A549 (cell line): ENCODE measurements around the gene KLC3. TPM values are rescaled to one million over a fixed set of nuclear protein-coding genes. Genes with fewer than 3 reads are reported as not detected.

Source experiments
- ATAC-seq, 2 experiments: fragments of 200-7000 bp in 1 of 2; fragments of >200 bp in 1 of 2; cut with Nextera tagmentation in 1 of 2; cut with Tn5 transposase in 1 of 2; 3 replicates each; pipeline versions ENCODE4 v1.8.0 to v1.9.1; 2018 to 2020; ENCODE audit warnings: mild to moderate bottlenecking in 1 of 2, moderate library complexity in 1 of 2
- CTCF ChIA-PET: fragments of 300-600 bp; sonication (Branson Sonifier 250); formaldehyde crosslinking; extraction: SDS; loops from one replicate; lab custom pipeline; 2021; ENCODE audit warnings: antibody characterized with exemption, inconsistent platforms; lab: Yijun Ruan, JAX
- POLR2A ChIA-PET: fragments of 350-600 bp; formaldehyde crosslinking; extraction: SDS; loops from one replicate; lab custom pipeline; 2021; ENCODE audit warnings: antibody characterized with exemption, inconsistent platforms; lab: Yijun Ruan, JAX
- DNase-seq, 2 experiments: peaks; one replicate each; pipeline versions ENCODE4 v3.0.0 to v3.0.0-alpha.2; 2011 to 2016; ENCODE audit warnings: low read depth in 1 of 2, low spot score in 1 of 2
- FAIRE-seq: peaks from 2 replicates; lab custom pipeline; 2011; peaks lifted over from hg19 to GRCh38; lab: Jason Lieb, UNC
- H3K27ac ChIP-seq, 2 experiments: fragments of >200 bp; sonication (Bioruptor Twin); formaldehyde crosslinking; 3 replicates each; pipeline ENCODE4 v1.5.1; 2016 to 2017
- H3K4me1 ChIP-seq: fragments of >200 bp; sonication (Bioruptor Twin); formaldehyde crosslinking; 3 replicates; pipeline ENCODE4 v1.6.1; 2016
- H3K4me2 ChIP-seq: fragments of >200 bp; sonication (Bioruptor Twin); formaldehyde crosslinking; 3 replicates; pipeline ENCODE4 v1.6.1; 2016
- H3K4me3 ChIP-seq: fragments of >200 bp; sonication (Bioruptor Twin); formaldehyde crosslinking; 3 replicates; pipeline ENCODE4 v1.5.1; 2016
- H3K9me3 ChIP-seq: fragments of >200 bp; sonication (Bioruptor Twin); formaldehyde crosslinking; 3 replicates; pipeline ENCODE4 v1.6.1; 2016
- BHLHE40 ChIP-seq: IDR thresholded peaks from 2 replicates; pipeline ENCODE4 v1.6.1; 2012; ENCODE audit warnings: low read depth, low read length, inconsistent platforms
- CBX2 ChIP-seq: fragments of 200-600 bp; sonication (generic); IDR thresholded peaks from 2 replicates; pipeline ENCODE4 v1.6.1; 2016; ENCODE audit warnings: low read depth, mild to moderate bottlenecking, borderline replicate concordance
- CHD2 ChIP-seq: fragments of 150-350 bp; IDR thresholded peaks from 2 replicates; pipeline ENCODE4 v1.6.1; 2014; ENCODE audit warnings: low read length; ENCODE audit not compliant: partially characterized antibody
- CHD4 ChIP-seq: fragments of 200-600 bp; sonication (generic); IDR thresholded peaks from 2 replicates; pipeline ENCODE4 v1.6.1; 2016; ENCODE audit warnings: antibody characterized with exemption, mild to moderate bottlenecking, borderline replicate concordance
- EHF ChIP-seq: fragments of 250-450 bp; sonication (Bioruptor Pico); IDR thresholded peaks from 2 replicates; pipeline ENCODE4 v1.5.0; 2020; ENCODE audit warnings: mild to moderate bottlenecking
- ESRRA ChIP-seq: fragments of 150-350 bp; IDR thresholded peaks from 2 replicates; pipeline ENCODE4 v1.6.1; 2014; ENCODE audit warnings: mild to moderate bottlenecking, low read length, borderline replicate concordance
- FOXS1 ChIP-seq: fragments of 250-450 bp; sonication (Bioruptor Pico); IDR thresholded peaks from 2 replicates; pipeline ENCODE4 v1.5.0; 2020; ENCODE audit warnings: mild to moderate bottlenecking, moderate library complexity
- GATA3 ChIP-seq: IDR thresholded peaks from 2 replicates; pipeline ENCODE4 v1.6.1; 2012; ENCODE audit warnings: borderline replicate concordance
- HDAC2 ChIP-seq: fragments of 200-600 bp; sonication (generic); IDR thresholded peaks from 2 replicates; pipeline ENCODE4 v1.6.1; 2016
- HEYL ChIP-seq: fragments of 250-450 bp; sonication (Bioruptor Pico); IDR thresholded peaks from 2 replicates; pipeline ENCODE4 v1.8.0; 2021; ENCODE audit warnings: mild to moderate bottlenecking, moderate library complexity
- HOXB5 ChIP-seq: fragments of 250-450 bp; sonication (Bioruptor Pico); IDR thresholded peaks from 2 replicates; pipeline ENCODE4 v1.5.0; 2020; ENCODE audit warnings: mild to moderate bottlenecking, moderate library complexity
- JUN ChIP-seq, 2 experiments: fragments of >200 bp; sonication (Bioruptor Twin); formaldehyde crosslinking; IDR thresholded peaks; 2 replicates in 1 of 2; 3 replicates in 1 of 2; pipeline ENCODE4 v1.6.1; 2016 to 2017
- KDM1A ChIP-seq: fragments of 200-600 bp; sonication (generic); IDR thresholded peaks from 2 replicates; pipeline ENCODE4 v1.6.1; 2016; ENCODE audit warnings: low read depth, mild to moderate bottlenecking
- MAFK ChIP-seq: fragments of 450-650 bp; IDR thresholded peaks from 2 replicates; pipeline ENCODE4 v1.6.1; 2014; ENCODE audit not compliant: partially characterized antibody
- MYC ChIP-seq: IDR thresholded peaks from 2 replicates; pipeline ENCODE4 v1.6.1; 2012; ENCODE audit warnings: mild to moderate bottlenecking, inconsistent platforms, low read length, improper control_type of control experiment, borderline replicate concordance
- NFE2L2 ChIP-seq: fragments of 150-350 bp; conservative IDR thresholded peaks from 2 replicates; pipeline ENCODE4 v1.6.1; 2014; ENCODE audit warnings: low read length
- NPAS2 ChIP-seq: fragments of 250-450 bp; sonication (Bioruptor Pico); IDR thresholded peaks from 2 replicates; pipeline ENCODE4 v1.8.0; 2022; ENCODE audit warnings: mild to moderate bottlenecking, moderate library complexity, borderline replicate concordance
- POLR2A ChIP-seq: IDR thresholded peaks from 2 replicates; pipeline ENCODE4 v1.6.1; 2012; ENCODE audit warnings: mild to moderate bottlenecking, low read length
- POLR2AphosphoS2 ChIP-seq: conservative IDR thresholded peaks from 2 replicates; pipeline ENCODE4 v1.6.1; 2012; ENCODE audit warnings: low read length, improper control_type of control experiment, inconsistent platforms
- RAD21 ChIP-seq, 2 experiments: fragments of >200 bp in 1 of 2; sonication (Bioruptor Twin) in 1 of 2; formaldehyde crosslinking in 1 of 2; IDR thresholded peaks in 1 of 2; conservative IDR thresholded peaks in 1 of 2; 2 replicates in 1 of 2; 3 replicates in 1 of 2; pipeline ENCODE4 v1.6.1; 2012 to 2018; ENCODE audit warnings: inconsistent platforms in 1 of 2
- RARB ChIP-seq: fragments of 250-450 bp; sonication (Bioruptor Pico); IDR thresholded peaks from 2 replicates; pipeline ENCODE4 v1.8.0; 2021; ENCODE audit warnings: mild to moderate bottlenecking, moderate library complexity
- RCOR1 ChIP-seq: fragments of 150-350 bp; IDR thresholded peaks from 2 replicates; pipeline ENCODE4 v1.6.1; 2014; ENCODE audit warnings: antibody characterized with exemption, low read length, low read depth
- RFX5 ChIP-seq: fragments of 450-650 bp; IDR thresholded peaks from 2 replicates; pipeline ENCODE4 v1.7.1; 2014; ENCODE audit warnings: antibody characterized with exemption, mild to moderate bottlenecking, moderate library complexity
- TFCP2L1 ChIP-seq: fragments of 250-450 bp; sonication (Bioruptor Pico); IDR thresholded peaks from 2 replicates; pipeline ENCODE4 v1.5.0; 2021; ENCODE audit warnings: mild to moderate bottlenecking
- TP53 ChIP-seq: fragments of 250-450 bp; sonication (Bioruptor Pico); IDR thresholded peaks from 2 replicates; pipeline ENCODE4 v1.5.0; 2021; ENCODE audit warnings: mild to moderate bottlenecking, moderate library complexity
- ZNF302 ChIP-seq: fragments of 250-450 bp; sonication (Bioruptor Pico); IDR thresholded peaks from 2 replicates; pipeline ENCODE4 v1.9.0; 2021; ENCODE audit warnings: inconsistent platforms, mild to moderate bottlenecking, moderate library complexity
- WGBS: methylation state at CpG from one replicate; pipeline ENCODE4 v1.1.6; 2017; ENCODE audit errors: missing lambda C conversion rate; 5-methylcytosine and 5-hydroxymethylcytosine counted together
- polyA plus RNA-seq, 4 experiments: library from polyadenylated mRNA; depleted of rRNA in 3 of 4; stranded (reverse); fragments of >200 nt; fragmentation: RNase III in 1 of 4; extraction: RNeasy Plus Mini Kit Qiagen cat#74134 plus additional on column Dnase treatment in 1 of 4; gene quantifications; 2 replicates in 3 of 4; 3 replicates in 1 of 4; pipeline ENCODE4 v1.2.3, GENCODE V29; 2011 to 2017
- TF ChIP-seq, protein P1 (sequence below): IDR thresholded peaks from 2 replicates; pipeline ENCODE4 v1.6.1; 2012; ENCODE audit warnings: low read depth, borderline replicate concordance
- TF ChIP-seq, protein P2 (sequence below): IDR thresholded peaks from 2 replicates; pipeline ENCODE4 v1.6.1; 2012
- TF ChIP-seq, protein P3 (sequence below): fragments of 250-450 bp; sonication (Bioruptor Pico); IDR thresholded peaks from 2 replicates; pipeline ENCODE4 v1.5.0; 2020; ENCODE audit warnings: low read depth, mild to moderate bottlenecking, moderate library complexity
- TF ChIP-seq, protein P4 (sequence below): fragments of >200 bp; sonication (Bioruptor Twin); formaldehyde crosslinking; IDR thresholded peaks from 2 replicates; pipeline ENCODE4 v1.6.1; 2016
- TF ChIP-seq, protein P5 (sequence below): fragments of 150-350 bp; IDR thresholded peaks from 2 replicates; pipeline ENCODE4 v1.6.1; 2014; ENCODE audit warnings: low read depth, mild to moderate bottlenecking, low read length

The KLC3 gene
- polyA plus RNA-seq, 2 of the 4 experiments (the other 2 are of a cell fraction): 0.26 to 0.49 TPM

DNA sequence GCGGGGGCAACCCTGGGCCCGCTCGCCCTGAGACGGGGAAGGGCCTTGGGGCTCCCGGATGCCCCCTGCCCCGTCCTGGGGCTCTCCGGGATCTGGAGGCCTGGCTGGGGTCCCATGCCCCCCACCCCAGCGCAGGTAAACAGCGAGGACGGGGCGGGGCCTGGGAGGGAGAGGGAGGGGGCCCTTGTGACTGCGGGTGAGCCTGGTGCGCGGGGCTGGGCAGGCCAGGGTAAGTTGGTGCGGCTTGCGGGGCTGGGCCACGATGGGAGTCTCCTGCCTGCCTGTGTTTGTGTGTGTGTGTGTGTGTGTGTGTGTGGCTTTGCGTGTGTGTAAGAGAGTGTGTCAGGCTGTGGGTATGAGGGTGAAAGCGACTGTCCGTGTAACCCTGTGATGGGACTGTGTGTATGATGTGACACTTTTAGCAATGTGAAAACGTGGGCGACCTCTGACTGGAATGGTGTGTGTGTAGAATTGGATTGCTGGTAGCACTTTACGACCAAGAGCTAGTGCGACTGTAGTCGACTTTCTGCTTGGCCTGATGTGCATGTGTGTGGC, 426 bp downstream of the KLC3 start:
- ATAC-seq (no peak; a peak in 1 of 6 replicates), FAIRE-seq (no peak), DNase-seq (no peak)
- ChIA-PET POLR2A (no interaction called here), CTCF (interaction anchor here (1.5 kb wide), 1 partner anchor 28 kb away, joined by 4 read pairs; no protein-coding TSS in a partner anchor)
- Histone ChIP-seq H3K4me2 (peak overlapping the region; percentile 96), H3K27ac (peak overlapping the region; percentile 52 to 81; a peak in 4 of 6 replicates), H3K9me3 (no peaks in the 10 kb centered on the region), H3K4me3 (peak overlapping the region; percentile 59), H3K4me1 (peaks cover 3% of the 10 kb centered on the region; the same call in 2 of the 3 replicates)
- TF ChIP-seq CBX2: no peak
- TF ChIP-seq NFE2L2: no peak
- TF ChIP-seq GATA3: no peak
- no peak for TF ChIP-seq RFX5
- no peak for TF ChIP-seq RCOR1
- TF ChIP-seq HEYL: no peak
- no peak for TF ChIP-seq ESRRA
- no peak for TF ChIP-seq TFCP2L1 (CRISPR knock-in tag)
- TF ChIP-seq, protein P1, sequence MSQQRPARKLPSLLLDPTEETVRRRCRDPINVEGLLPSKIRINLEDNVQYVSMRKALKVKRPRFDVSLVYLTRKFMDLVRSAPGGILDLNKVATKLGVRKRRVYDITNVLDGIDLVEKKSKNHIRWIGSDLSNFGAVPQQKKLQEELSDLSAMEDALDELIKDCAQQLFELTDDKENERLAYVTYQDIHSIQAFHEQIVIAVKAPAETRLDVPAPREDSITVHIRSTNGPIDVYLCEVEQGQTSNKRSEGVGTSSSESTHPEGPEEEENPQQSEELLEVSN: no peak
- TF ChIP-seq CHD2: no peak
- no peak for TF ChIP-seq RAD21 (conservative IDR thresholded peaks at IDR 0.05 in 1 of 2, IDR thresholded peaks at IDR 0.05 in 1 of 2)
- 77% methylated on average over 8 of the region's 25 CpGs for WGBS

DNA sequence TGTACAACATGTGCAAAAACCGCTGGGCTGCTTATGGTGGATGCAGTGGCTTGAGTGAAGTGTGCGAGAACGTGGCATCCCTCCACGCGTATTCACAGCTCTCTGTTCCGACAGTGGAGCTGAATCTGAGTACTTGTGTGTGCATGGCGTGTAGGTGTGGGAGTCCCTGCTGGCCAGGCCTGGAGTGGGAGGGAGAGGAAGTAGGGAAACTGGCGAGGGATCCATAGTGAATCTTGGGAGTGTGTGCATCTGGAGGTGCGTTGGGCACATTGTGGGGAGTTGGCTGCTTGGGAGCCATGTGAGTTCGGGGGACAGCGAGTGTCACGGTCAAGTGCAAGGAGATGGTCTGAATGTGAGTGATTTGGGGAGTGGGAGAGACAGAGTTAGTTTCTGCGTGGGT, 2.4 kb downstream of the KLC3 start:
- TF ChIP-seq MYC: no peak
- no peak for TF ChIP-seq ZNF302 (CRISPR knock-in tag)
- no peak for TF ChIP-seq BHLHE40
- TF ChIP-seq FOXS1: no peak
- no peak for TF ChIP-seq MAFK
- TF ChIP-seq TP53: no peak
- TF ChIP-seq EHF (CRISPR knock-in tag): no peak
- TF ChIP-seq, protein P2, sequence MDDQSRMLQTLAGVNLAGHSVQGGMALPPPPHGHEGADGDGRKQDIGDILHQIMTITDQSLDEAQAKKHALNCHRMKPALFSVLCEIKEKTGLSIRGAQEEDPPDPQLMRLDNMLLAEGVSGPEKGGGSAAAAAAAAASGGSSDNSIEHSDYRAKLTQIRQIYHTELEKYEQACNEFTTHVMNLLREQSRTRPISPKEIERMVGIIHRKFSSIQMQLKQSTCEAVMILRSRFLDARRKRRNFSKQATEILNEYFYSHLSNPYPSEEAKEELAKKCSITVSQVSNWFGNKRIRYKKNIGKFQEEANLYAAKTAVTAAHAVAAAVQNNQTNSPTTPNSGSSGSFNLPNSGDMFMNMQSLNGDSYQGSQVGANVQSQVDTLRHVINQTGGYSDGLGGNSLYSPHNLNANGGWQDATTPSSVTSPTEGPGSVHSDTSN: no peak
- TF ChIP-seq, protein P3, sequence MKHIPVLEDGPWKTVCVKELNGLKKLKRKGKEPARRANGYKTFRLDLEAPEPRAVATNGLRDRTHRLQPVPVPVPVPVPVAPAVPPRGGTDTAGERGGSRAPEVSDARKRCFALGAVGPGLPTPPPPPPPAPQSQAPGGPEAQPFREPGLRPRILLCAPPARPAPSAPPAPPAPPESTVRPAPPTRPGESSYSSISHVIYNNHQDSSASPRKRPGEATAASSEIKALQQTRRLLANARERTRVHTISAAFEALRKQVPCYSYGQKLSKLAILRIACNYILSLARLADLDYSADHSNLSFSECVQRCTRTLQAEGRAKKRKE (CRISPR knock-in tag): no peak
- TF ChIP-seq JUN (IDR thresholded peaks at IDR 0.05): no peak
- no peak for TF ChIP-seq NPAS2
- TF ChIP-seq, protein P4, sequence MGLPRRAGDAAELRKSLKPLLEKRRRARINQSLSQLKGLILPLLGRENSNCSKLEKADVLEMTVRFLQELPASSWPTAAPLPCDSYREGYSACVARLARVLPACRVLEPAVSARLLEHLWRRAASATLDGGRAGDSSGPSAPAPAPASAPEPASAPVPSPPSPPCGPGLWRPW: no peak
- no peak for TF ChIP-seq CHD4
- no peak for TF ChIP-seq POLR2A
- no peak for TF ChIP-seq RARB
- TF ChIP-seq HOXB5 (CRISPR knock-in tag): no peak
- no peak for TF ChIP-seq KDM1A
- TF ChIP-seq, protein P5, sequence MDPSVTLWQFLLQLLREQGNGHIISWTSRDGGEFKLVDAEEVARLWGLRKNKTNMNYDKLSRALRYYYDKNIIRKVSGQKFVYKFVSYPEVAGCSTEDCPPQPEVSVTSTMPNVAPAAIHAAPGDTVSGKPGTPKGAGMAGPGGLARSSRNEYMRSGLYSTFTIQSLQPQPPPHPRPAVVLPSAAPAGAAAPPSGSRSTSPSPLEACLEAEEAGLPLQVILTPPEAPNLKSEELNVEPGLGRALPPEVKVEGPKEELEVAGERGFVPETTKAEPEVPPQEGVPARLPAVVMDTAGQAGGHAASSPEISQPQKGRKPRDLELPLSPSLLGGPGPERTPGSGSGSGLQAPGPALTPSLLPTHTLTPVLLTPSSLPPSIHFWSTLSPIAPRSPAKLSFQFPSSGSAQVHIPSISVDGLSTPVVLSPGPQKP: no peak
- no peak for TF ChIP-seq POLR2AphosphoS2
- no peak for TF ChIP-seq HDAC2
- Histone ChIP-seq H3K4me1 (peaks cover 3% of the 10 kb centered on the region; the same call in 2 of the 3 replicates), H3K27ac (no peak overlapping the region), H3K4me2 (no peak overlapping the region), H3K4me3 (no peak overlapping the region), H3K9me3 (no peaks in the 10 kb centered on the region)
- DNase-seq (no peak), FAIRE-seq (no peak), ATAC-seq (no peak)
- 90% methylated on average over 13 of the region's 13 CpGs for WGBS
- ChIA-PET CTCF (interaction anchor here (1.0 to 1.6 kb wide), 3 partner anchors 10 to 26 kb away, joined by 3 to 4 read pairs (median 4); no protein-coding TSS in a partner anchor), POLR2A (no interaction called here)
